Measurements from ENCODE around the gene DBNDD2.

Gene DBNDD2

GRCh38 chr20:45415822-45416637 lies 7.9 kb downstream of the DBNDD2 start, which contains the start of gene PIGT:
PIGT (plus strand) TSS chr20:45416141; CDS start chr20:45416157, 16 bp downstream.
- DNase-seq (ENCODE audit: low spot score) = peak; percentile 88

DNA sequence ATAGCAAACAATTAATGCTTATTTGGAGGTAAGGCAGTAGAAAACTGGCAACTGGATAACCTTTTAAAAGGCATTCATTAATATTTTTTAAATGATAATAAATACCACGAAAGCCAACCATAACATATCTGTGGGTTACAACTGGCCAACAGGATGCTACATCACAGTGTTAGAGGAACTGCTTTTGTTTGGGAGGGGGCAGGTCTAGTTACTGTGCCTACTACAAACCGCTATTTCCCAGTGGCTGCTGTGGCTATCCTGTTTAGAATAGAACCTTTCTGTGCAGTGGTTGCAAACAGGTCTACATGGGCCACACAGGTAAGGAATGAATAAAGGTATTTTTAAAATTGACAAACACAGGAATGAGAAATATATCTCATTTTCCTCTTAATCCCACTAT lies 8.8 kb downstream of the DBNDD2 start:
- no peak for DNase-seq (ENCODE audit: low spot score)

GRCh38 chr20:45419188-45420091 lies 11.4 kb downstream of the DBNDD2 start:
- DNase-seq (ENCODE audit: low spot score) = no peak

DNA sequence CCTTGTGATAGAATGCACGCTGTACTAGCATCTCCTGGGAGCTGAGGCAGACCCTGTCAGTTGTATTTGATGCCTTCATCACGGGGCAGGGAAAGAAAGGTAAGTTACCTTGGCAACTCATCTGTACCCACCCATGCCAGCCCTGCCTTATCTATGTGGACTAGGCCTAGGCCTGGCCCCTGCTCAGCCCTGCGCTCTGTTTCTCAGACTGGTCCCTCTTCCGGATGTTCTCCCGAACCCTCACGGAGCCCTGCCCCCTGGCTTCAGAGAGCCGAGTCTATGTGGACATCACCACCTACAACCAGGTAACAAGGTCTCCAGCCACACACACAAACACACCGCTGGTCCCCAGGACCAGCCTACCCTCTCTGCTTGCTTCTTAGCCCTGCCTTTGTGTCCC lies 12.0 kb downstream of the DBNDD2 start:
- no peak for DNase-seq (ENCODE audit: low spot score)

DNA sequence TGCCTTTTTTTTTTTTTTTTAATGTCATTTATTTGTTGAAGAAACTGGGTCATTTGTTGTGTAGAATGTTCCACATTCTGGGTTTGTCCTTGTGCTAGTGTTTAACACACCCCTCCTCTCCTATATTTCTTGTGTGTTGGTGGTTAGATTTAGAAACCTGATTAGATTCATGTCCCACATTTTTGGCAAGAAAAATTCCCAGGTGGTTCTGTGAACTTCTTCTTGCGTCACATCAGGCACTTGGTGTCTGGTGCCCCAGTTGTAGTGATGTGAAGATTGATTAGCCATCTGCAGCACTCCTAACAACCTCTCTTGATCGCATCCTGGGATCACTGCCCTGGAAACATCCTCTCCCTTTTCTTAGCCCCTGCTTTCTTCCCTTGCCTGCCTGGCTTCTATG lies 15.6 kb downstream of the DBNDD2 start:
- DNase-seq (ENCODE audit: low spot score) = no peak

GRCh38 chr20:45425561-45425960 lies 17.5 kb downstream of the DBNDD2 start:
- no peak for DNase-seq (ENCODE audit: low spot score)

GRCh38 chr20:45426320-45427016 lies 18.4 kb downstream of the DBNDD2 start:
- no peak for DNase-seq (ENCODE audit: low spot score)

DNA sequence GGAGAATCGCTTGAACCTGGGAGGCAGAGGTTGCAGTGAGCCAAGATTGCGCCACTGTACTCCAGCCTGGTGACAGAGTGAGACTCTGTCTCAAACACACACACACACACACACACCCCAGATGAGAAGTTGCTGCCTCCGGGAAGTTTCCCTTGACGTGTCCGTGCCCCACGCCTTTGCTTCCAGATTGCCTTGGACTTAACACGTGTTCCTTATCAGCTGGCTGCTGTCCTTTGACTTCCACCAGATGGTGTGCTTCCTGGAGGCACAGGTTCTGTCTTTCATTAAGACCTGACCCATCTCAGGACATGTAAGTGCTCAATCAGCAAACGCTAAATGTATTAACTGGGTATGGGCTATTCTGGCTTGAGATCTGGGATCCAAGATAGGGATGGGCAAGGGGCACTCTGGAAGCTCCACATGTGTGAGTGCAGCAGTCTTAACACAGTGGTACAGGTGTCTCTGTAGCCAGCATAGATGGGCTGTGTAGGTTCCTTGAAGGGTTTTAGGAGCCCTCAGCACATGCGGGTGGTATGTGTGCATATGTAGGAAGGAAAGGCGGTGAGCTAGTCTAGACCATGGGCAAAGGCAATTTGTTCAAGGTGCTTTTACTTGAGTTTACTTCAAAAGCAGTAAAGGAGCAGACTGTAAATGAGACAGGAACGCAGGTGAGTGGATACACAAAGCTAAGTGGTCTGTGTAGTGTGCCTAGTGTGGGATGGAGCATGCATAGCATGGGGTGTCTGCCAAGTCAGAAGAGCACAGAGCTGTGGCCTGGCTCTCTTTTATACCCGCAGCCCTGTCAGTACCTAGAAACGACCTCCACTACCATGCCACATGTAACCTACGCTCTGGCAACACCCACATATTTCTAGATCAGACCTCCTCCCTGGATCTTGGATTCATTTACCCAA lies 19.4 kb downstream of the DBNDD2 start:
- no peak for DNase-seq (ENCODE audit: low spot score)

DNA sequence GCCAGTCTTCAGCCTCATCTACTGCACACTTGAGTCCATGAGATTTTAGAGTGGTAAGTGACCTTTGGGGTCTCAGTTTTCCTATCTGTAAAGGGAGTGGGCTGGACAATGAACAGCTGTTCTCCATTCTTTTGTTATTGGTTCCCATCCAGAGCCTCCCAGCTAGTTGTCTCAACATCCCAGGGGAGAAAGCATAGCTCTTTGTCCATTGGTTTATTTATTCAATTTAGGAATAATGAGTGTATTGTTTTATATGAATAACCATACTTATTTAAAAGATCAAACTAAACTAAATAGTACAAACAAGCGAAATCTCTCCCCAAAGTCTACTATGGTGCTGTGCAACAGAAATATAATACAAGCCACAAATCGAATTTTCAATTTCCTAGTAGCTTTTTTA lies 21.5 kb downstream of the DBNDD2 start:
- no peak for DNase-seq (ENCODE audit: low spot score)

DNA sequence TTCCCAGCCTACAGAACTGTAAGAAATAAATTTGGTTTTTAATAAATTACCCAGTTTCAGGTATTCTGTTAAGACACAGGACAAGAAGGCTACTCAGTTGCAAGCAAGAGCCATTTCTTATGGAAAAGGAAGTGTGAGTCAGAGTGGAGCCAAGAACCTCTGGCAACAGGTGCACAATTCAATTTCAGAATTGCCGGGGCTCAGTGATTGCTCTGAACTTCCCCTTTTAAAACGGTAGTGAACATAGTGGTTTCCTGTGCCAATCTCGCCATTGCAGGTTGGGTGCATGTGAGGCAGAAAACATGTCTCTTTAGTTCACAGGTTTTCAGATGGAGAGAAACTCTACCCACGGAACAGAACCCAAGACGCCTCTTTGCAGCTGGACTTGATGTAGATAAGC lies 24.2 kb downstream of the DBNDD2 start:
- DNase-seq (ENCODE audit: low spot score) = no peak

DNA sequence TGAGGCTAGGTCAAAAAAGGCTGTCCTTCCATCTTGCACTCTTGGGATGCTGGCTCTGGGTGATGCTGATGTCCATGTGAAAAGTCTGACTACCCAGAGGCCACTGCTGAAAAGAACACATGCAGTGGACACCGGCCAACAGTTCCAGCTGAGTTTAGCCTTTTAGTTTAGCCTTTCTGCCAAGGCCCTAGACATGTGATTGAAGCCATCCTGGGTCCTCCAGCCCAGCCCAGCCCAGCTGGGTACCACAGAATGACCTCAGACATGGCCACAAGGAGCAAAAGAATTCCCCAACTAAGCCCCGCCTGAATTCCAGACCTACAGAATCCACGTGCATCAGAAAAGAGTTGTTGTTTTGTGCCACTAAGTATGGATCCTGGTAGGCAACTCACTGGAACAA lies 25.2 kb downstream of the DBNDD2 start:
- DNase-seq (ENCODE audit: low spot score) = no peak

GRCh38 chr20:45433976-45434375 lies 25.9 kb downstream of the DBNDD2 start:
- DNase-seq (ENCODE audit: low spot score) = no peak

DNA sequence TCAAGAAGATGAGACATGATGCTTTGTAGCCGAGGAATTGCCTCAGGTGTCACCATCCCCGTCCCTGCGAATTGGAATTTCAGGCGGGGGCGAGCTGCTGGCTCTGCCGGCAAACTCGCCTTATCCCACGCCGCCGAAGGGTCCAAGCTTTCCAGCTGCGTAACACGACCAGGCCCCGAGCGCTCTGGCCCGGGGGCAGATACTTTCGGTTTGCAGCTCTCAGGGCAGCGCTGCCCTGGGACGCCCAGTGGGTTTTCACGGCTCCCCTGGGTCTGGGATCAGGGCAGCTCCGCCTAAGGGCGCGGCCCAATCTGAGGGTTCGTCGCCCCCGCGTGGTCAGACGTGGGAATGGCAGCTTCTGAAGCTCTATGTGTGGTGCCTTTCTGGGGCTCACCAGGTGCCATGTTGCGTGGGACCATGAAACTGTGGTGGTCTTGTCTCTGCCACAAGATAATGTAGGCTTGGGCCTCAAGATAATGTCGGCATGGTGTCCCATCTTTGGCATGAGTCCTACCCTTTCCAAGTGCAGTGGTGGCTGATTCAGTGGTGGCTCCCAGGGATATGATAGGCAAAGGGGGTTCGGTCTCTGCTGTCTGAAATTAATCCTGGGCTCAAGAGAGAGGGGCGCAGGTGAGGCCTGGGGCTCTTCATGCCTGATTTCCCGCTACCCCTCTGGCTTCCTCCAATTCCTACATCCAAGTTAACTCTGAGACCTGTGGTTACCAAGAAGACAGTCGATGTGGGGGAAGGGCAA lies 28.8 kb downstream of the DBNDD2 start:
- DNase-seq (ENCODE audit: low spot score) = peak; percentile 86

GRCh38 chr20:45440424-45440823 lies 32.3 kb downstream of the DBNDD2 start:
- no peak for DNase-seq (ENCODE audit: low spot score)

GRCh38 chr20:45440891-45441685 lies 33.0 kb downstream of the DBNDD2 start:
- DNase-seq (ENCODE audit: low spot score) = no peak

GRCh38 chr20:45441746-45442145 lies 33.7 kb downstream of the DBNDD2 start:
- no peak for DNase-seq (ENCODE audit: low spot score)

DNA sequence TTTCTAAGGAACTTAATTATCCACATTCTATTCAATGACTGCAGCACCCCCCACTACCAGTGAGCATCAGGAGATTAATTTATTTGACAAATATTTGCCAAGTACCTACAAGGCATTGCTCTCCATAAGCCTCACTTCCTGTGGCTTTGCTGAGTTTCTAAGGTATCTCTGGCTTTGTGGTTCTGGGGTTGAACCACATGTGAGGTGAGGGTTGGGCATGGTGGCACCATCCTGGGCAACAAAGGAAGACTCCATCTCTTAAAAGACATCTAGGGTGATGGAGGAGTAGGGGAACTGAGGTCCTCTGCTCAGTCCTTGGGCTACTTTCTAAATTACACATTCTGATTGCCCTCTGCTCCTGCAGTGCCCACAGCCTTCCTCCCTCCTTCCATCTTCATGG lies 36.0 kb downstream of the DBNDD2 start:
- DNase-seq (ENCODE audit: low spot score) = peak; percentile 32

- no peak for DNase-seq (ENCODE audit: low spot score)
Measured at GRCh38 chr20:45445805-45446562, 37.9 kb downstream of the DBNDD2 start.

DNA sequence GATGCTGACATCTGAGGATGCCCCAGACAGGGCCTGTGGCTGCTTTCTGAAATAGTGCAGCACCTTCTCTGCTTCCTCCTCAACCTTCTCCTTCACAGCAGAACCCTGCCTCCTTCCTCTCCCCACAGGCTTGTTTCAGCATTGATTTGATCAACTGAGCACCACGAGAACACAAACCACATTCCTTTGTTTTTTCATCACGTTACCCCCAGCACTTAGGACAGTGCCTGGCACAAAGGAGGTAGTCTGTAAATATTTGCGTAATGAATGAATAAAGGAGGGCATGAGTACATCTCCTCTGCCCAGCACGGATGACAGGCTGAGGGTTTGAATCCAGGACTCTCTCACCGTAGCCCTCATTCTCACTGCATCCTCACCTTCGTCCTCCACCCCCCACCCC lies 40.2 kb downstream of the DBNDD2 start:
- no peak for DNase-seq (ENCODE audit: low spot score)
